HG03432 (cell line): ENCODE measurements around the gene CRIM1.

Source experiments
- ATAC-seq: cut with Tn5 transposase; IDR thresholded peaks from one replicate; pipeline ENCODE4 v1.9.1; 2021; ENCODE audit warnings: mild to moderate bottlenecking, moderate library complexity; ENCODE audit not compliant: unreplicated experiment

Gene CRIM1

GRCh38 chr2:36371070-36371874 lies 15.7 kb downstream of the CRIM1 start:
- no peak for ATAC-seq

GRCh38 chr2:36371928-36372391 lies 16.4 kb downstream of the CRIM1 start:
- no peak for ATAC-seq

GRCh38 chr2:36373149-36373926 lies 17.8 kb downstream of the CRIM1 start:
- ATAC-seq: peak; percentile 39

- no peak for ATAC-seq
Observed at GRCh38 chr2:36374585-36374984, 19.0 kb downstream of the CRIM1 start.

GRCh38 chr2:36376319-36376765 lies 20.8 kb downstream of the CRIM1 start:
- ATAC-seq: no peak

GRCh38 chr2:36376992-36377738 lies 21.6 kb downstream of the CRIM1 start:
- peak; percentile 47 for ATAC-seq

- ATAC-seq: no peak
Observed at GRCh38 chr2:36379710-36380448, 24.3 kb downstream of the CRIM1 start.

GRCh38 chr2:36380624-36381481 lies 25.3 kb downstream of the CRIM1 start:
- no peak for ATAC-seq

GRCh38 chr2:36381993-36382392 lies 26.4 kb downstream of the CRIM1 start:
- no peak for ATAC-seq

GRCh38 chr2:36382472-36382871 lies 26.9 kb downstream of the CRIM1 start:
- no peak for ATAC-seq

GRCh38 chr2:36383726-36384125 lies 28.1 kb downstream of the CRIM1 start:
- no peak for ATAC-seq

- no peak for ATAC-seq
Observed at GRCh38 chr2:36384454-36384853, 28.9 kb downstream of the CRIM1 start.

GRCh38 chr2:36385603-36386002 lies 30.0 kb downstream of the CRIM1 start:
- ATAC-seq: no peak

- peak; percentile 77 for ATAC-seq
Observed at GRCh38 chr2:36387258-36387916, 31.8 kb downstream of the CRIM1 start.

GRCh38 chr2:36388472-36388871 lies 32.9 kb downstream of the CRIM1 start:
- ATAC-seq: no peak

- no peak for ATAC-seq
Observed at GRCh38 chr2:36389091-36389564, 33.5 kb downstream of the CRIM1 start.

- ATAC-seq: no peak
Observed at GRCh38 chr2:36389577-36389976, 34.0 kb downstream of the CRIM1 start.

GRCh38 chr2:36392571-36393255 lies 37.1 kb downstream of the CRIM1 start:
- ATAC-seq: no peak
